Bone marrow (tissue), 2 donors: Measurements from ENCODE around the gene MYO3A.

Experiments
- DNase-seq, 2 donors: peaks; one replicate each; lab custom pipeline; 2025; lab: John Stamatoyannopoulos, UW

The MYO3A gene

GRCh38 chr10:26215935-26216584 is 282.0 kb downstream of the MYO3A start:
- DNase-seq: no peak

GRCh38 chr10:26216585-26217395 is 282.8 kb downstream of the MYO3A start, which contains the start of gene GAD2:
TSS of gene GAD2 (plus strand) at chr10:26216774. CDS start at chr10:26216810, 36 bp downstream.
- no peak for DNase-seq

DNA sequence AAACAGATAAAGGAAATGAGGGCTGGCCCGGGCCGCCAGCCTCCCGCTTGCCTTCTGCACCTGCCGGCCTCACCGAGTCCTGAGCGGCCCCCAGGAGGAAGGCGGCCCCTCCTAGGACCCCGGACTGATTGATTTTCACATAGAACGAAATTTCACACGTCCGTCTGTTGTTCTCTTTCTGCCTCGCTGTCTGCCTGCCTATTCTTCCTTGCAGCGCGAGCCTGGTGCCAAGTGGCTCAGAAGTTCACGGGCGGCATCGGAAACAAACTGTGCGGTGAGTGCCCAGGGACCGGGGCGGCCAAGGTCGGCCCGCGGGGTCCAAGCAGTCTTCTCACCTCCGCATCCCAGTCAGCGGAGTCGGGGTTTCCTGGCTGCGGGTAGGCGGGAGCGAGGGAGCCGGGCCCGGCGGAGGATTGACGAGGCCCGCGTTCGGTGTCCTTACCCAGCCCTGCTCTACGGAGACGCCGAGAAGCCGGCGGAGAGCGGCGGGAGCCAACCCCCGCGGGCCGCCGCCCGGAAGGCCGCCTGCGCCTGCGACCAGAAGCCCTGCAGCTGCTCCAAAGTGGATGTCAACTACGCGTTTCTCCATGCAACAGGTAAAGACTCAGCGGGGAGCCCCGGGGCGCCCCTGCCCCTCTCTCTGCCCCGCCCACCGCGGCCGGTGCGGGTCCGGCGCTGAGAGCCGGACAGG is 283.5 kb downstream of the MYO3A start:
- no peak for DNase-seq

GRCh38 chr10:26219676-26220075 is 285.6 kb downstream of the MYO3A start:
- no peak for DNase-seq

- DNase-seq: no peak
These were observed 286.9 kb downstream of the MYO3A start for GRCh38 chr10:26220901-26221300.

DNA sequence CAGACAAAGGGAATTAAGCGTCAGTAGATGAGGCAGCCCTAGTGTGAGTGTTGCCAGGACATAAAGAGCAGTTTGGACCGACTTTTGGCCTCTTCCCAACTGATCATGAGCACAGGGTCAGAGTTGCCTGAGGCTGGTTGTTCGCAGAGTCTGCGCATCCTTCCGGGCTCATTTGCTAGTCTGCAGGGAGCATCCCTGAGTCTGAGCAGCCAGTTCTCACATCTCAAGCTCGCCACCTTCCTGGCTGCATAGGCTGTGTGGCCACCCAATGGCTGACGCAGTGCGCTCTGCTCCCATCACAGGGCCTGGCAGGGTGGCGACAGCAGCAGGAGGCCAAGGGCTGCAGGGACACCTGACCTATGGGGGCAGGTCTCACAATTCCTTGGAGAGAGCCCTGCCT is 287.5 kb downstream of the MYO3A start:
- DNase-seq: no peak

DNA sequence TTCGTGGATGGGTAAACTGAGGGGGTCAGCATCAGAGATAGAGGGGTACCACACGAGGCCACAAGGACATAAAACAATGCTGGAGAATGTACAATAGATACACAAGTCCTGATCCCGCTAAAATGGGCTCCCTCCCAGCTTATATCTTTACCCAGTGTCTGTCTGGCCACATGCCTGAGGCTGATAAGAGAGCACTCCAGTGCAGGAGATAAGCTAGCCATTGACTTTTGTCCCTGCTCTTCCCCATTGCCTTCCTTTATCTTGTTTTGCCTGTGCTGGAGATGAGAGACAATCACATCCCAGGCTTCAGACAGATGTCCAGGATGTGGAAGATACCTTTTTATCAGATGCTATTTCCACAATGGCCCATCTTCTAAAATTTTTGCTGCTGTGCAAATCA is 288.5 kb downstream of the MYO3A start:
- DNase-seq: no peak

DNA sequence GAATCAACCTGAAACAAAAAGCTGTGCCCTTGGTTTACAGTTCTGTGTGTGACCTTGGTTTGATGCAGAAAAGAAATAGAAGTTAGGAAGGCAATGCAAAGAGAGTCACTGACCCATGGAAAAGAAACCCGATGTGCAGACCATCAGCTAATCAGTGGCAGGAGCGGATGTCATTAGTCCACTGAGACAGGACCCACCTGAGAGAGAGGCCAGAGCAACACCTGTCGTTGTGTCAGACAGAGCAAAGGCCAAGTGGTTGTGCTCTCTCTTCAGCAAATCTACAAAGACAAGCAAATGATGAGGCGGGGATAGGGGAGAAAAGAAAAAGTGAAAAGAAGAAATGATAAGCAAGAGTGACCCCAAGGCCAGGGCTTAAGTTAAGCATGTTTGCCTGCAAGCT is 291.3 kb downstream of the MYO3A start:
- DNase-seq: no peak

- DNase-seq: no peak
These were observed 293.8 kb downstream of the MYO3A start for GRCh38 chr10:26227786-26228185.

DNA sequence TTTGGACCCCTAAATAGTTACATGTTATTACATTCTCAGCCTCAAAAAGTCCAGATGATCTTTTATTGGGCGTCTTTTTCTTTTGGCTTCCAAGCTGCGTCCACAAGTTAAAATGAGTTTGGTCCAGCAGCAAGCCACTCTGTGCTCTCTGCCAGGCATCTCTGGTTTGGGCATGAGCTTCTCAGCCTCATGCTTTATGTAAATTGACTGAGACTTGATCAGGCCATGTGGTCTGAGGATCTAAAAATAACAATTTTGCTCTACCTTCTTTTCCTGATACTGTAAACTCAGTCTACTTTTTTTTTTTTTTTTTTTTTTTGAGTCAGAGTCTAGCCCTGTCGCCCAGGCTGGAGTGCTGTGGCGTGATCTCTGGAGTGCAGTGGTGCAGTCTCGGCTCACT is 298.1 kb downstream of the MYO3A start:
- no peak for DNase-seq

GRCh38 chr10:26235761-26236160 is 301.7 kb downstream of the MYO3A start:
- DNase-seq: no peak

GRCh38 chr10:26238378-26238777 is 304.3 kb downstream of the MYO3A start:
- no peak for DNase-seq

GRCh38 chr10:26242706-26243350 is 308.8 kb downstream of the MYO3A start:
- no peak for DNase-seq

DNA sequence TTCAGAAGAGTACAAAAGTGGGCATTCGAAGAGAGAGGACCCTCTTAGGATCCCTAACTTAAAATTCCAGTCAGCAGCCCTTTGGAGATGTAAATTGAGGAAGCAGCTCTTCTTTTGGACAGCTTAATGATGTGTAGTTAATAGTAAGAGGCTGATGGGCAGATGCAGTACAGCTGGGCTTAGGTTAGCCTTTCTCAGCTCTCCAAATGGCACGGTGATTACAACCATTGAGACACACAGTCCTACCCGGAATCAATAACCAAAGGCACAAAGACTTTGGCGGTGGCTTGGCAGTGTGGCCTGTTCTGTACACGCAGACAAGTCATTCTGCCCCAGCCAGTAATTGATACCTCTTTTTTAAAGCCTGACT is 309.3 kb downstream of the MYO3A start:
- no peak for DNase-seq

GRCh38 chr10:26249681-26250080 is 315.7 kb downstream of the MYO3A start:
- DNase-seq: no peak

DNA sequence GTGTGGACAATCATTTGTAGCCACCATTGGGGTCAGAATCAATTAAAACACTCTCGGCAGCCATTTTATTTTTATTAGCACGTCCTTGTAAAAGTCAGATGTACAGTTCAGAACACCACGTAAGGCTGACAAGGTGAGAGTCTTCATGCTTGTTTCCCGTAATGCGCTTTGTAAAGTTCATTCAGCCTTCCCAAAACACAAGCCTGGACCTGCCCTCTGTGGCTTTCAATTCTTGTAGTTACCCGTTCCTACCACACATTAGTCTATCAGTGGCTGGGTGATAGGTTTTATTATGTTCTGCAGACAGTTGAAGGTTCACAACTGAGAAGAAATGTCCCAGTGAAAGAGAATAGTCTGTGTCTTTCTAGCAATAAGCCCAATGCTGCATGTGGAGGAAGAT is 317.9 kb downstream of the MYO3A start:
- DNase-seq: no peak

GRCh38 chr10:26254616-26255015 is 320.6 kb downstream of the MYO3A start:
- DNase-seq: no peak

GRCh38 chr10:26259341-26259740 is 325.3 kb downstream of the MYO3A start:
- no peak for DNase-seq
